A673 (cell line): ENCODE data around the gene SPCS2. TPM values are rescaled to one million over a fixed set of nuclear protein-coding genes. Genes with fewer than 3 reads are reported as not detected.

Experiments
- BruUV-seq: library from RNA; stranded (reverse); fragments of 400-500 nt; replicated peaks from 2 replicates; lab custom pipeline; 2021; lab: Mats Ljungman, UMichigan
- CTCF ChIA-PET: fragments of 300-600 bp; sonication (Branson Sonifier 250); formaldehyde crosslinking; loops from one replicate; lab custom pipeline; 2022; ENCODE audit warnings: antibody characterized with exemption; lab: Charles Lee
- POLR2A ChIA-PET: fragments of 300-600 bp; sonication (Branson Sonifier 250); formaldehyde crosslinking; loops from one replicate; lab custom pipeline; 2022; ENCODE audit warnings: antibody characterized with exemption; ENCODE audit not compliant: low non-redundant PET; lab: Charles Lee
- DNase-seq: peaks from one replicate; pipeline ENCODE4 v3.0.0-alpha.2; 2015; ENCODE audit warnings: low spot score
- H3K27ac ChIP-seq: fragments of 200-600 bp; sonication (generic); 2 replicates; pipeline ENCODE4 v1.5.1; 2016; ENCODE audit warnings: mixed run types, low read depth, mild to moderate bottlenecking, mixed read lengths, antibody characterized with exemption, low read length; ENCODE audit not compliant: poor library complexity, severe bottlenecking
- H3K27me3 ChIP-seq: fragments of 200-600 bp; sonication (generic); replicated peaks from 2 replicates; pipeline ENCODE4 v1.6.1; 2017; ENCODE audit warnings: mixed run types, low read depth, mild to moderate bottlenecking, mixed read lengths, antibody characterized with exemption, low read length; ENCODE audit not compliant: insufficient read depth, poor library complexity
- H3K36me3 ChIP-seq: fragments of 200-600 bp; sonication (generic); 2 replicates; pipeline ENCODE4 v1.6.1; 2016; ENCODE audit warnings: mixed run types, mild to moderate bottlenecking, mixed read lengths, antibody characterized with exemption, low read length; ENCODE audit not compliant: insufficient read depth, poor library complexity, severe bottlenecking
- H3K4me1 ChIP-seq: fragments of 200-600 bp; sonication (generic); 2 replicates; pipeline ENCODE4 v1.6.1; 2017; ENCODE audit warnings: mixed run types, mild to moderate bottlenecking, mixed read lengths, antibody characterized with exemption, low read length; ENCODE audit not compliant: insufficient read depth, poor library complexity, severe bottlenecking
- H3K4me3 ChIP-seq: fragments of 200-600 bp; sonication (generic); 2 replicates; pipeline ENCODE4 v1.5.1; 2016; ENCODE audit warnings: low read depth, mixed run types, mild to moderate bottlenecking, mixed read lengths, low read length; ENCODE audit not compliant: poor library complexity, severe bottlenecking
- H3K9me3 ChIP-seq: fragments of 200-600 bp; sonication (generic); 2 replicates; pipeline ENCODE4 v1.6.1; 2016; ENCODE audit warnings: mixed run types, low read depth, mild to moderate bottlenecking, mixed read lengths, antibody characterized with exemption, low read length; ENCODE audit not compliant: poor library complexity, severe bottlenecking
- EZH2 ChIP-seq: fragments of 200-600 bp; sonication (generic); IDR thresholded peaks from 2 replicates; pipeline ENCODE4 v1.6.1; 2017; ENCODE audit warnings: borderline replicate concordance, low read depth, mild to moderate bottlenecking, mixed read lengths, antibody characterized with exemption, low read length; ENCODE audit not compliant: poor library complexity, severe bottlenecking
- intact Hi-C: fragments of 100-400 bp; cut with micrococcal nuclease; formaldehyde crosslinking; loops from one replicate; pipeline ENCODE4 v1.10.0; 2022; ENCODE audit not compliant: unreplicated experiment
- total RNA-seq: library from RNA; stranded (reverse); gene quantifications from 2 replicates; pipeline ENCODE4 v1.2.3, GENCODE V29; 2021
- TF ChIP-seq, protein P1 (sequence below): fragments of 300-800, 200-600 bp; sonication (generic); conservative IDR thresholded peaks from 2 replicates; pipeline ENCODE4 v1.5.1; 2017; ENCODE audit warnings: low read depth, mild to moderate bottlenecking, antibody characterized with exemption, low read length, moderate library complexity, mixed read lengths

SPCS2 gene
- total RNA-seq, 1 experiment from 2014 or later: 241 TPM

DNA sequence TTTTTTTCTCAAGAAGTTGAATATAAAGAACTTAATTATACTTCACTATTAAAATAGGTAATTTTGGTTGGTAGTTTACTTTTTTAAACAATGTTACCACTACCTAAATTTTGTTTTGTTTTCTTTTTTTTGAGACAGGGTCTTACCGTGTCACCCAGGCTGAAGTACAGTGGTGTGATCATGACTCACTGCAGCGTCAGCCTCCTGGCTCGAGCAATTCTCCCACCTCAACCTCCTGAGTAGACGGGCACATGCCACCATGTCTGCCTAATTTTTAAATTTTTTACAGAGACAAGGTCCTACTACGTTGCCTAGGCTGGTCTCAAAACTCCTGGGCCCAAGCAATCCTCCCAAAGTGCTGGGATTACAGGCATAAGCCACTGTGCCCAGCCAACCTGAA, 17.6 kb downstream of the SPCS2 start:
- intact Hi-C loops: no loop called here
- H3K27me3 ChIP-seq: no peaks in the 10 kb centered on the region
- no peaks in the 10 kb centered on the region for H3K9me3 ChIP-seq
- CTCF ChIA-PET: no interaction called here
- POLR2A ChIA-PET: no interaction called here
- H3K27ac ChIP-seq: no peak overlapping the region
- H3K4me1 ChIP-seq: peaks cover 5% of the 10 kb centered on the region
- TF ChIP-seq, protein P1, sequence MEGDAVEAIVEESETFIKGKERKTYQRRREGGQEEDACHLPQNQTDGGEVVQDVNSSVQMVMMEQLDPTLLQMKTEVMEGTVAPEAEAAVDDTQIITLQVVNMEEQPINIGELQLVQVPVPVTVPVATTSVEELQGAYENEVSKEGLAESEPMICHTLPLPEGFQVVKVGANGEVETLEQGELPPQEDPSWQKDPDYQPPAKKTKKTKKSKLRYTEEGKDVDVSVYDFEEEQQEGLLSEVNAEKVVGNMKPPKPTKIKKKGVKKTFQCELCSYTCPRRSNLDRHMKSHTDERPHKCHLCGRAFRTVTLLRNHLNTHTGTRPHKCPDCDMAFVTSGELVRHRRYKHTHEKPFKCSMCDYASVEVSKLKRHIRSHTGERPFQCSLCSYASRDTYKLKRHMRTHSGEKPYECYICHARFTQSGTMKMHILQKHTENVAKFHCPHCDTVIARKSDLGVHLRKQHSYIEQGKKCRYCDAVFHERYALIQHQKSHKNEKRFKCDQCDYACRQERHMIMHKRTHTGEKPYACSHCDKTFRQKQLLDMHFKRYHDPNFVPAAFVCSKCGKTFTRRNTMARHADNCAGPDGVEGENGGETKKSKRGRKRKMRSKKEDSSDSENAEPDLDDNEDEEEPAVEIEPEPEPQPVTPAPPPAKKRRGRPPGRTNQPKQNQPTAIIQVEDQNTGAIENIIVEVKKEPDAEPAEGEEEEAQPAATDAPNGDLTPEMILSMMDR: no peak
- no peak for TF ChIP-seq EZH2
- no peak for DNase-seq
- H3K4me3 ChIP-seq: no peak overlapping the region
- peaks cover 47% of the 10 kb centered on the region for H3K36me3 ChIP-seq
- BruUV-seq: no TSS peak

DNA sequence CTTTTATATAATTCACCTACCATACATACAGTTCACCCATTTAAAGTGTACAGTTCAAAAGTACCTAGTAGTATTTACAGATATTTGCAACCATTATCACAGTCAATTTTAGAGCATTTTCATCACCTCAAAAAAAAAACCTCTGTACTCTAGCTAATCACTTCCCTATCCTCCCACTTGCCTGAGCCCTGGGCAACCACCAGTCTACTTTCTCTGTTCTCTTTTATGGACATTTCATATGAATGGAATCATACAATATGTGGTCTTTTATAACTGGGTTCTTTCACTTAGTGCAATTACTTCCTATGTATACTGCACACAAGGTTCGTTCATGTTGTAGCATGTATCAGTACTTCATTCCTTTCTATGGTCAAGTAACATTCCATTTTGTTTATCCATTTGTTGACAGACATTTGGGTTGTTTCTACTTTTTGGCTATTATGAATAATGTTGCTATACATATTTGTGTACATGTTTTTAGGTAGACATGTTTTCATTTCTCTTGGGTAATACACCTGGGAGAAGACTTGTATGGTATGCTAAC, 21.9 kb downstream of the SPCS2 start:
- no peaks in the 10 kb centered on the region for H3K4me1 ChIP-seq
- H3K9me3 ChIP-seq: no peaks in the 10 kb centered on the region
- CTCF ChIA-PET: no interaction called here
- no peak for DNase-seq
- no peak for TF ChIP-seq EZH2
- TF ChIP-seq, protein P1: no peak
- peaks cover 62% of the 10 kb centered on the region for H3K36me3 ChIP-seq
- no peak overlapping the region for H3K4me3 ChIP-seq
- POLR2A ChIA-PET: no interaction called here
- H3K27me3 ChIP-seq: no peaks in the 10 kb centered on the region
- intact Hi-C loops: no loop called here
- no peak overlapping the region for H3K27ac ChIP-seq
- BruUV-seq: no TSS peak

DNA sequence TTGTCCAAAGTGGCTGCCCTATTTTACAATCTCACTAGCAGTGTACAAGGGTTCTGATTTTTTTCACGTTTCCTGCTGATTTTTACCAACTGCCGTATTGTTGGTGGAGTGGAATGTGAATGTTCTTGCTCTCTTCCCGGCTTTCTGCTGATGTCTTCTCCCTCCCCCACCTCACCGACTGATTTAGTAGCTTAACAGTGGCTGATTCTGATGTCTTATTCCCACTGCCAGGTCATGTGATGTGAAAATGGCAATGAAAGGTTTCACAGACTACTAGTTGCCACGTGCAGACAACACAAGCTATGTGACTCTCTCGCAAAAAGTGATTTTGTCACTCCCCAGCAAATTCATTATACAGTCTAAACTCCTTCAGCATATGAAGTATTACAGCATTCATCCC, 22.4 kb downstream of the SPCS2 start:
- BruUV-seq: no TSS peak
- intact Hi-C loops: no loop called here
- Histone ChIP-seq H3K27ac (no peak overlapping the region), H3K27me3 (no peaks in the 10 kb centered on the region), H3K36me3 (peaks cover 62% of the 10 kb centered on the region), H3K9me3 (no peaks in the 10 kb centered on the region), H3K4me3 (no peak overlapping the region), H3K4me1 (no peaks in the 10 kb centered on the region)
- no peak for TF ChIP-seq EZH2
- TF ChIP-seq, protein P1: no peak
- POLR2A ChIA-PET: interaction anchor here (0.8 kb wide), 1 partner anchor 335 kb away, joined by 4 read pairs; no protein-coding TSS in a partner anchor
- CTCF ChIA-PET: no interaction called here
- no peak for DNase-seq
